ENCODE results near the gene SUPT20H.
"Not testable (repeated sequence)": the region's sequence is repeated elsewhere in the genome, so short reads cannot be mapped to it uniquely, and the experiment has no call there.

SUPT20H gene

GRCh38 chr13:37069597-37070103 lies 10.2 kb upstream of the SUPT20H start:
- no peak for DNase-seq (ENCODE audit: low read depth)

- no peak for DNase-seq (ENCODE audit: low read depth)
Observed at GRCh38 chr13:37068962-37069361, 9.5 kb upstream of the SUPT20H start.

GRCh38 chr13:37067874-37068273 lies 8.4 kb upstream of the SUPT20H start:
- DNase-seq (ENCODE audit: low read depth): no peak

- DNase-seq (ENCODE audit: low read depth): no peak
Observed at GRCh38 chr13:37065890-37066526, 6.5 kb upstream of the SUPT20H start.

- no peak for DNase-seq (ENCODE audit: low read depth)
Observed at GRCh38 chr13:37059848-37060192, 332 bp upstream of the SUPT20H start.

- DNase-seq (ENCODE audit: low read depth): not testable (repeated sequence)
Observed at GRCh38 chr13:37056228-37056627, 3.3 kb downstream of the SUPT20H start.

GRCh38 chr13:37053111-37053510 lies 6.4 kb downstream of the SUPT20H start:
- DNase-seq (ENCODE audit: low read depth): not testable (repeated sequence)

- no peak for DNase-seq (ENCODE audit: low read depth)
Observed at GRCh38 chr13:37049810-37050209, 9.7 kb downstream of the SUPT20H start.

GRCh38 chr13:37047846-37048245 lies 11.6 kb downstream of the SUPT20H start:
- DNase-seq (ENCODE audit: low read depth): no peak

- DNase-seq (ENCODE audit: low read depth): no peak
Observed at GRCh38 chr13:37047032-37047431, 12.5 kb downstream of the SUPT20H start.

- DNase-seq (ENCODE audit: low read depth): no peak
Observed at GRCh38 chr13:37046062-37046461, 13.4 kb downstream of the SUPT20H start.

- no peak for DNase-seq (ENCODE audit: low read depth)
Observed at GRCh38 chr13:37040789-37041188, 18.7 kb downstream of the SUPT20H start.

GRCh38 chr13:37039896-37040295 lies 19.6 kb downstream of the SUPT20H start:
- DNase-seq (ENCODE audit: low read depth): no peak

- DNase-seq (ENCODE audit: low read depth): no peak
Observed at GRCh38 chr13:37037241-37037640, 22.2 kb downstream of the SUPT20H start.

GRCh38 chr13:37029617-37030016 lies 29.9 kb downstream of the SUPT20H start:
- no peak for DNase-seq (ENCODE audit: low read depth)

- no peak for DNase-seq (ENCODE audit: low read depth)
Observed at GRCh38 chr13:37027639-37028038, 31.8 kb downstream of the SUPT20H start.

GRCh38 chr13:37026771-37027170 lies 32.7 kb downstream of the SUPT20H start:
- no peak for DNase-seq (ENCODE audit: low read depth)

- no peak for DNase-seq (ENCODE audit: low read depth)
Observed at GRCh38 chr13:37023871-37024270, 35.6 kb downstream of the SUPT20H start.

- no peak for DNase-seq (ENCODE audit: low read depth)
Observed at GRCh38 chr13:37014609-37015008, 44.9 kb downstream of the SUPT20H start.

GRCh38 chr13:37011788-37012187 lies 47.7 kb downstream of the SUPT20H start:
- no peak for DNase-seq (ENCODE audit: low read depth)

GRCh38 chr13:37011002-37011401 lies 48.5 kb downstream of the SUPT20H start:
- no peak for DNase-seq (ENCODE audit: low read depth)

- no peak for DNase-seq (ENCODE audit: low read depth)
Observed at GRCh38 chr13:37010424-37010823, 49.1 kb downstream of the SUPT20H start.

GRCh38 chr13:37009692-37010091 lies 49.8 kb downstream of the SUPT20H start:
- DNase-seq (ENCODE audit: low read depth): no peak

- no peak for DNase-seq (ENCODE audit: low read depth)
Observed at GRCh38 chr13:37001921-37002250, 57.6 kb downstream of the SUPT20H start.

Measured in activated T-cell treated with anti-CD3 and anti-CD28 coated beads for 48 hours (primary cell).